Measurements from ENCODE around the gene MICU1.

- TF ChIP-seq CTCF (IDR thresholded peaks at IDR 0.05) (no peak), POLR2A (IDR thresholded peaks at IDR 0.05) (no peak), POLR2AphosphoS5 (IDR thresholded peaks at IDR 0.05) (no peak)
Measured at GRCh38 chr10:72460284-72460876, 165.5 kb downstream of the MICU1 start.

Data from sigmoid colon (tissue), 4 donors.